Measurements from ENCODE around the gene U2AF2. TPM values are rescaled to one million over a fixed set of nuclear protein-coding genes. Genes with fewer than 3 reads are reported as not detected.

Gene U2AF2
- total RNA-seq, 1 experiment from 2014 or later = 343 TPM

DNA sequence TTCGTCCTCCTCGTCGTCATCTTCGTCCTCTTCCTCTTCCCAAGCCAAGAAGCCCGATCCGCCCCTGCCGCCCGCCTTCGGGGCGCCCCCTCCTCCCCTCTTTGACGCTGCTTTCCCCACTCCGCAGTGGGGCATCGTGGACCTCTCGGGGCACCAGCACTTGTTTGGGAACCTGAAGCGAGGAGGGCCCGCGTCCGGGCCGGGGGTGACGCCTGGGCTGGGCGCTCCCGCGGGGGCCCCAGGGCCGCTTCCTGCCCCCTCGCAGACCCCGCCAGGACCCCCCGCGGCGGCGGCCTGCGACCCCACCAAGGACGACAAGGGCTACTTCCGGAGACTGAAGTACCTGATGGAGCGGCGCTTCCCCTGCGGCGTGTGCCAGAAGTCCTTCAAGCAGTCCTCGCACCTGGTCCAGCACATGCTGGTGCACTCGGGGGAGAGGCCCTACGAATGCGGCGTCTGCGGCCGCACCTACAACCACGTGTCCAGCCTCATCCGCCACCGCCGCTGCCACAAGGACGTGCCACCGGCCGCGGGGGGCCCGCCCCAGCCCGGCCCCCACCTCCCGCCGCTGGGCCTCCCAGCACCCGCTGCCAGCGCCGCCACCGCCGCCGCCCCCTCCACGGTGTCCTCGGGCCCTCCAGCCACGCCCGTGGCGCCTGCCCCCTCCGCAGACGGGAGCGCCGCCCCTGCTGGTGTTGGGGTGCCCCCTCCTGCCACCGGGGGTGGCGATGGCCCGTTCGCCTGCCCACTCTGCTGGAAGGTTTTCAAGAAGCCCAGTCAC, 40.7 kb upstream of the U2AF2 start:
- Histone ChIP-seq H3K27ac (ENCODE audit: low read length) (no peak overlapping the region), H3K4me3 (ENCODE audit: low read length) (no peak overlapping the region), H3K9me3 (ENCODE audit: low read length) (no peaks in the 10 kb centered on the region), H3K79me2 (ENCODE audit: low read length) (peaks cover 8% of the 10 kb centered on the region; the same call in 1 of the 2 replicates), H2AFZ (ENCODE audit: low read length) (no peak overlapping the region), H3K27me3 (ENCODE audit: low read length) (no peaks in the 10 kb centered on the region), H3K4me1 (ENCODE audit: insufficient read depth, low read length) (no peaks in the 10 kb centered on the region), H3F3A (ENCODE audit: low read length, unreplicated experiment) (no peaks in the 10 kb centered on the region), H3K4me2 (ENCODE audit: low read length) (no peak overlapping the region), H3K9me2 (replicated peaks; ENCODE audit: low read length) (no peaks in the 10 kb centered on the region), H3K9ac (ENCODE audit: low read length) (no peak overlapping the region), H3K36me3 (ENCODE audit: low read depth, low read length) (no peaks in the 10 kb centered on the region; the same call in 1 of the 2 replicates), H4K20me1 (ENCODE audit: low read length) (no peaks in the 10 kb centered on the region; the same call in 1 of the 2 replicates)
- ChIA-PET CTCF (no interaction called here), POLR2A (ENCODE audit: unreplicated experiment) (no interaction called here)
- ATAC-seq (no peak), DNase-seq (no peak)
- BruUV-seq (replicated peaks) = no TSS peak
- TF ChIP-seq EZH2phosphoT487 (IDR thresholded peaks at IDR 0.05; ENCODE audit: borderline replicate concordance, low read length) (no peak), CTCF (conservative IDR thresholded peaks at IDR 0.05; ENCODE audit: low read depth, low read length) (no peak), EZH2 (IDR thresholded peaks at IDR 0.05; ENCODE audit: low read length, unreplicated experiment) (no peak)
- intact Hi-C loops (cut with micrococcal nuclease) = no loop called here

- no peaks in the 10 kb centered on the region; the same call in 1 of the 2 replicates for H4K20me1 ChIP-seq (ENCODE audit: low read length)
- CTCF ChIA-PET = no interaction called here
- ATAC-seq (no peak), DNase-seq (no peak)
- no peak overlapping the region for H3K4me3 ChIP-seq (ENCODE audit: low read length)
- H3K9me3 ChIP-seq (ENCODE audit: low read length) = no peaks in the 10 kb centered on the region
- no peaks in the 10 kb centered on the region for H3K27me3 ChIP-seq (ENCODE audit: low read length)
- H3K9ac ChIP-seq (ENCODE audit: low read length) = no peak overlapping the region
- H3K79me2 ChIP-seq (ENCODE audit: low read length) = peaks cover 8% of the 10 kb centered on the region; the same call in 1 of the 2 replicates
- no peak overlapping the region for H2AFZ ChIP-seq (ENCODE audit: low read length)
- no peaks in the 10 kb centered on the region for H3K9me2 ChIP-seq (replicated peaks; ENCODE audit: low read length)
- POLR2A ChIA-PET (ENCODE audit: unreplicated experiment) = no interaction called here
- no peaks in the 10 kb centered on the region for H3K4me1 ChIP-seq (ENCODE audit: insufficient read depth, low read length)
- H3K4me2 ChIP-seq (ENCODE audit: low read length) = no peak overlapping the region
- H3K27ac ChIP-seq (ENCODE audit: low read length) = no peak overlapping the region
- BruUV-seq (replicated peaks) = no TSS peak
- no peaks in the 10 kb centered on the region; the same call in 1 of the 2 replicates for H3K36me3 ChIP-seq (ENCODE audit: low read depth, low read length)
- intact Hi-C loops (cut with micrococcal nuclease) = no loop called here
- H3F3A ChIP-seq (ENCODE audit: low read length, unreplicated experiment) = no peaks in the 10 kb centered on the region
- TF ChIP-seq CTCF (conservative IDR thresholded peaks at IDR 0.05; ENCODE audit: low read depth, low read length) = no peak
- TF ChIP-seq EZH2 (IDR thresholded peaks at IDR 0.05; ENCODE audit: low read length, unreplicated experiment) = no peak
These were observed 39.9 kb upstream of the U2AF2 start for GRCh38 chr19:55614711-55615542.
